Panc1 (cell line): ENCODE measurements around the gene STC2. TPM values are rescaled to one million over a fixed set of nuclear protein-coding genes. Genes with fewer than 3 reads are reported as not detected.
"Not testable (repeated sequence)": the region's sequence is repeated elsewhere in the genome, so short reads cannot be mapped to it uniquely, and the experiment has no call there.

Experiments used
- ATAC-seq: fragments of 200-7000 bp; cut with Tn5 transposase; 2 replicates; pipeline ENCODE4 v1.9.1; 2020; ENCODE audit warnings: mild to moderate bottlenecking, moderate library complexity
- BruUV-seq: library from RNA; stranded (reverse); fragments of 400-500 nt; replicated peaks from 2 replicates; lab custom pipeline; 2021; lab: Mats Ljungman, UMichigan
- CTCF ChIA-PET: fragments of 300-600 bp; sonication (Branson Sonifier 250); formaldehyde crosslinking; loops from one replicate; lab custom pipeline; 2022; ENCODE audit warnings: antibody characterized with exemption; lab: Charles Lee
- POLR2A ChIA-PET: fragments of 300-600 bp; sonication (Branson Sonifier 250); formaldehyde crosslinking; loops from one replicate; lab custom pipeline; 2022; ENCODE audit warnings: antibody characterized with exemption; lab: Charles Lee
- DNase-seq: peaks from one replicate; pipeline ENCODE4 v3.0.0-alpha.2; 2010; ENCODE audit warnings: low read depth, low spot score
- H3K27ac ChIP-seq: 2 replicates; pipeline ENCODE4 v1.5.1; 2011; ENCODE audit warnings: mild to moderate bottlenecking, low read length, inconsistent platforms
- H3K27me3 ChIP-seq: fragments of 200-500 bp; sonication (Bioruptor generic); 2 replicates; pipeline ENCODE4 v1.6.0; 2014; ENCODE audit warnings: low read length, inconsistent platforms; ENCODE audit not compliant: control insufficient read depth, insufficient read depth
- H3K36me3 ChIP-seq: fragments of 200-500 bp; sonication (Bioruptor generic); 2 replicates; pipeline ENCODE4 v1.5.1; 2014; ENCODE audit warnings: inconsistent platforms, mild to moderate bottlenecking, low read length, moderate library complexity; ENCODE audit not compliant: control insufficient read depth, insufficient read depth
- H3K4me1 ChIP-seq: 2 replicates; pipeline ENCODE4 v1.5.1; 2011; ENCODE audit warnings: inconsistent platforms, mild to moderate bottlenecking, low read length, moderate library complexity; ENCODE audit not compliant: control insufficient read depth, insufficient read depth
- H3K4me3 ChIP-seq, 2 experiments: 2 replicates each; pipeline ENCODE4 v1.5.1; 2011 to 2012; ENCODE audit warnings: low read depth in 2 of 2, low read length in 2 of 2, mild to moderate bottlenecking in 2 of 2, inconsistent platforms in 1 of 2, moderate library complexity in 1 of 2
- H3K9me3 ChIP-seq: fragments of 200-500 bp; sonication (Bioruptor generic); 2 replicates; pipeline ENCODE4 v1.5.1; 2014; ENCODE audit warnings: low read depth, mild to moderate bottlenecking, inconsistent platforms, low read length, moderate library complexity; ENCODE audit not compliant: control insufficient read depth, insufficient read depth
- CTCF ChIP-seq: fragments of 450-650 bp; IDR thresholded peaks from 2 replicates; pipeline ENCODE4 v1.5.1; 2017; ENCODE audit warnings: mild to moderate bottlenecking
- SIN3A ChIP-seq: IDR thresholded peaks from 2 replicates; pipeline ENCODE4 v1.6.1; 2012; ENCODE audit warnings: low read depth, mild to moderate bottlenecking, low read length, moderate library complexity, borderline replicate concordance; ENCODE audit not compliant: insufficient read depth
- TCF7L2 ChIP-seq: IDR thresholded peaks from 2 replicates; pipeline ENCODE4 v1.6.1; 2011; ENCODE audit warnings: mild to moderate bottlenecking, low read depth, low read length, inconsistent platforms
- in situ Hi-C: cut with HindIII; loops from 2 replicates; pipeline ENCODE4 v1.10.0; 2016; ENCODE audit warnings: low sequenced_read_pairs, low pct_unique_long_range_greater_than_20kb
- intact Hi-C: fragments of 100-400 bp; cut with micrococcal nuclease; formaldehyde crosslinking; loops from one replicate; pipeline ENCODE4 v1.10.0; 2022; ENCODE audit not compliant: unreplicated experiment
- total RNA-seq: library from RNA; stranded (reverse); gene quantifications from one replicate; pipeline ENCODE4 v1.2.1, GENCODE V29; 2021; ENCODE audit not compliant: unreplicated experiment
- TF ChIP-seq, protein P1 (sequence below), 2 experiments: IDR thresholded peaks; 2 replicates each; pipeline ENCODE4 v1.6.1; 2011 to 2012; ENCODE audit warnings: low read depth in 2 of 2, control low read depth in 1 of 2, low read length in 1 of 2, mild to moderate bottlenecking in 1 of 2, moderate library complexity in 1 of 2; ENCODE audit not compliant: insufficient read depth in 1 of 2

STC2 gene
- total RNA-seq, 1 experiment from 2014 or later = 32.2 TPM

GRCh38 chr5:173287086-173287485 is 41.1 kb downstream of the STC2 start:
- no peaks in the 10 kb centered on the region for H3K36me3 ChIP-seq
- no peak overlapping the region for H3K4me3 ChIP-seq
- ChIA-PET POLR2A (no interaction called here), CTCF (interaction anchor here (1.0 kb wide), 1 partner anchor 37 kb away, joined by 3 read pairs; no protein-coding TSS in a partner anchor)
- in situ Hi-C loops = no loop called here
- no peaks in the 10 kb centered on the region for H3K4me1 ChIP-seq
- ATAC-seq = no peak
- H3K27ac ChIP-seq = no peak overlapping the region
- H3K9me3 ChIP-seq = no peaks in the 10 kb centered on the region
- no peak for DNase-seq
- intact Hi-C loops = no loop called here
- no peaks in the 10 kb centered on the region for H3K27me3 ChIP-seq
- TF ChIP-seq TCF7L2 (no peak), CTCF (no peak), SIN3A (no peak)
- TF ChIP-seq, protein P1, sequence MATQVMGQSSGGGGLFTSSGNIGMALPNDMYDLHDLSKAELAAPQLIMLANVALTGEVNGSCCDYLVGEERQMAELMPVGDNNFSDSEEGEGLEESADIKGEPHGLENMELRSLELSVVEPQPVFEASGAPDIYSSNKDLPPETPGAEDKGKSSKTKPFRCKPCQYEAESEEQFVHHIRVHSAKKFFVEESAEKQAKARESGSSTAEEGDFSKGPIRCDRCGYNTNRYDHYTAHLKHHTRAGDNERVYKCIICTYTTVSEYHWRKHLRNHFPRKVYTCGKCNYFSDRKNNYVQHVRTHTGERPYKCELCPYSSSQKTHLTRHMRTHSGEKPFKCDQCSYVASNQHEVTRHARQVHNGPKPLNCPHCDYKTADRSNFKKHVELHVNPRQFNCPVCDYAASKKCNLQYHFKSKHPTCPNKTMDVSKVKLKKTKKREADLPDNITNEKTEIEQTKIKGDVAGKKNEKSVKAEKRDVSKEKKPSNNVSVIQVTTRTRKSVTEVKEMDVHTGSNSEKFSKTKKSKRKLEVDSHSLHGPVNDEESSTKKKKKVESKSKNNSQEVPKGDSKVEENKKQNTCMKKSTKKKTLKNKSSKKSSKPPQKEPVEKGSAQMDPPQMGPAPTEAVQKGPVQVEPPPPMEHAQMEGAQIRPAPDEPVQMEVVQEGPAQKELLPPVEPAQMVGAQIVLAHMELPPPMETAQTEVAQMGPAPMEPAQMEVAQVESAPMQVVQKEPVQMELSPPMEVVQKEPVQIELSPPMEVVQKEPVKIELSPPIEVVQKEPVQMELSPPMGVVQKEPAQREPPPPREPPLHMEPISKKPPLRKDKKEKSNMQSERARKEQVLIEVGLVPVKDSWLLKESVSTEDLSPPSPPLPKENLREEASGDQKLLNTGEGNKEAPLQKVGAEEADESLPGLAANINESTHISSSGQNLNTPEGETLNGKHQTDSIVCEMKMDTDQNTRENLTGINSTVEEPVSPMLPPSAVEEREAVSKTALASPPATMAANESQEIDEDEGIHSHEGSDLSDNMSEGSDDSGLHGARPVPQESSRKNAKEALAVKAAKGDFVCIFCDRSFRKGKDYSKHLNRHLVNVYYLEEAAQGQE (IDR thresholded peaks at IDR 0.05; ENCODE audit: insufficient read depth in 1 of 2, low read depth in 2 of 2, low read length in 1 of 2) = no peak
- no TSS peak for BruUV-seq

GRCh38 chr5:173284343-173284958 is 43.8 kb downstream of the STC2 start:
- CTCF ChIA-PET = interaction anchor here (0.9 kb wide), 1 partner anchor 573 kb away, joined by 3 read pairs; no protein-coding TSS in a partner anchor
- BruUV-seq, POLR2A ChIA-PET, H3K9me3 ChIP-seq, H3K4me1 ChIP-seq, DNase-seq, H3K27me3 ChIP-seq, H3K36me3 ChIP-seq, H3K27ac ChIP-seq, ATAC-seq, in situ Hi-C loops: not testable (repeated sequence)
- peak overlapping the region in 1 of 2 experiments; percentile 14; a peak in 1 of 4 replicates for H3K4me3 ChIP-seq
- intact Hi-C loops = loop anchor here (5.0 kb wide), 2 partner anchors 307 to 577 kb away; no protein-coding TSS in a partner anchor
